HepG2 (cell line): ENCODE results near the gene AGAP1. TPM values are rescaled to one million over a fixed set of nuclear protein-coding genes. Genes with fewer than 3 reads are reported as not detected.

ENCODE experiments used
- ATAC-seq: fragments of 200-7000 bp; cut with Tn5 transposase; 3 replicates; pipeline ENCODE4 v1.9.1; 2020; ENCODE audit warnings: mild to moderate bottlenecking, moderate library complexity
- BruUV-seq: library from RNA; stranded (reverse); fragments of 400-500 nt; replicated peaks from 2 replicates; lab custom pipeline; 2021; lab: Mats Ljungman, UMichigan
- CTCF ChIA-PET: fragments of 300-600 bp; formaldehyde crosslinking; extraction: SDS; loops from one replicate; lab custom pipeline; 2021; ENCODE audit warnings: low total read pairs, inconsistent platforms, low intra/inter-chr PET ratio; lab: Yijun Ruan, JAX
- POLR2A ChIA-PET: fragments of 350-600 bp; sonication (Branson Sonifier 250); formaldehyde crosslinking; loops from one replicate; lab custom pipeline; 2020; ENCODE audit warnings: antibody characterized with exemption, inconsistent platforms; lab: Yijun Ruan, JAX
- DNase-seq: peaks from one replicate; pipeline ENCODE4 v3.0.0-alpha.2; 2015; ENCODE audit warnings: low spot score
- FAIRE-seq: peaks from 3 replicates; lab custom pipeline; 2011; peaks lifted over from hg19 to GRCh38; lab: Jason Lieb, UNC
- H2AFZ ChIP-seq: one replicate; pipeline ENCODE4 v1.6.1; 2011; ENCODE audit warnings: low read length, inconsistent platforms
- H3K27ac ChIP-seq: fragments of 300-600 bp; 3 replicates; pipeline ENCODE4 v1.8.0; 2011; ENCODE audit warnings: mixed run types, mild to moderate bottlenecking, mixed read lengths, low read length, inconsistent platforms; ENCODE audit not compliant: insufficient read depth; ENCODE audit errors: extremely low read length
- H3K27me3 ChIP-seq, 2 experiments: fragments of 200-600 bp in 1 of 2; 2 replicates in 1 of 2; 3 replicates in 1 of 2; pipeline versions ENCODE4 v1.6.0 to v1.8.0; 2011; ENCODE audit warnings: low read length in 2 of 2, mild to moderate bottlenecking in 2 of 2, moderate library complexity in 2 of 2, inconsistent platforms in 1 of 2; ENCODE audit not compliant: insufficient read depth in 2 of 2, control insufficient read depth in 1 of 2
- H3K36me3 ChIP-seq, 2 experiments: fragments of 200-600 bp in 1 of 2; replicated peaks in 1 of 2; 2 replicates in 1 of 2; 3 replicates in 1 of 2; pipeline versions ENCODE4 v1.5.1 to v1.8.0; 2011; ENCODE audit warnings: low read length in 2 of 2, inconsistent platforms in 1 of 2; ENCODE audit not compliant: insufficient read depth in 2 of 2, control insufficient read depth in 1 of 2
- H3K4me1 ChIP-seq: 2 replicates; pipeline ENCODE4 v1.5.1; 2012; ENCODE audit warnings: low read length, inconsistent platforms; ENCODE audit not compliant: insufficient read depth
- H3K4me2 ChIP-seq: 2 replicates; pipeline ENCODE4 v1.6.0; 2011; ENCODE audit warnings: low read depth, low read length, inconsistent platforms
- H3K4me3 ChIP-seq, 3 experiments: fragments of 200-600 bp in 1 of 3; sonication (generic), shearing (Covaris generic) in 1 of 3; replicated peaks in 1 of 3; 2 replicates each; pipeline ENCODE4 v1.5.1; 2011 to 2016; ENCODE audit warnings: low read length in 3 of 3, inconsistent platforms in 2 of 3, low read depth in 2 of 3, mild to moderate bottlenecking in 2 of 3, control low read depth in 1 of 3, mixed read lengths in 1 of 3; ENCODE audit not compliant: insufficient read depth in 1 of 3
- H3K79me2 ChIP-seq: one replicate; pipeline ENCODE4 v1.6.1; 2011; ENCODE audit warnings: low read length, inconsistent platforms; ENCODE audit not compliant: insufficient read depth
- H3K9ac ChIP-seq: 2 replicates; pipeline ENCODE4 v1.6.0; 2011; ENCODE audit warnings: mild to moderate bottlenecking, low read depth, low read length, inconsistent platforms; ENCODE audit not compliant: insufficient read depth
- H3K9me3 ChIP-seq: 2 replicates; pipeline ENCODE4 v1.5.1; 2012; ENCODE audit warnings: mild to moderate bottlenecking, low read length
- H4K20me1 ChIP-seq: 2 replicates; pipeline ENCODE4 v1.6.0; 2011; ENCODE audit warnings: inconsistent platforms, mild to moderate bottlenecking, low read length, moderate library complexity; ENCODE audit not compliant: insufficient read depth
- CEBPB ChIP-seq: IDR thresholded peaks from 2 replicates; pipeline ENCODE4 v1.6.1; 2011; ENCODE audit warnings: low read depth, low read length, improper control_type of control experiment, borderline replicate concordance
- FOXK1 ChIP-seq: sonication (generic); formaldehyde crosslinking; IDR thresholded peaks from 2 replicates; pipeline ENCODE4 v1.4.0; 2020; ENCODE audit warnings: low read depth, missing genetic modification reagents, borderline replicate concordance
- GLMP ChIP-seq: sonication (generic); formaldehyde crosslinking; IDR thresholded peaks from 2 replicates; pipeline ENCODE4 v1.9.0; 2021; ENCODE audit warnings: missing genetic modification reagents, mild to moderate bottlenecking, borderline replicate concordance
- IRX3 ChIP-seq: sonication (generic); formaldehyde crosslinking; IDR thresholded peaks from 2 replicates; pipeline ENCODE4 v1.8.1; 2023; ENCODE audit warnings: mild to moderate bottlenecking, low read depth, missing genetic modification reagents, borderline replicate concordance
- KLF15 ChIP-seq: sonication (generic); formaldehyde crosslinking; IDR thresholded peaks from 2 replicates; pipeline ENCODE4 v1.8.1; 2023; ENCODE audit warnings: borderline replicate concordance, mild to moderate bottlenecking, inconsistent platforms, missing genetic modification reagents, mixed read lengths
- MAFF ChIP-seq: IDR thresholded peaks from 2 replicates; pipeline ENCODE4 v1.6.1; 2011; ENCODE audit warnings: low read depth, low read length, improper control_type of control experiment
- MXD4 ChIP-seq: IDR thresholded peaks from 2 replicates; pipeline ENCODE4 v1.6.1; 2016; ENCODE audit warnings: mild to moderate bottlenecking, missing biosample characterization, missing genetic modification reagents
- NKX3-1 ChIP-seq: sonication (generic); formaldehyde crosslinking; IDR thresholded peaks from 2 replicates; pipeline ENCODE4 v1.5.0; 2020; ENCODE audit warnings: missing genetic modification reagents
- PHB2 ChIP-seq: fragments of 450-650 bp; IDR thresholded peaks from 2 replicates; pipeline ENCODE4 v1.6.1; 2018; ENCODE audit not compliant: partially characterized antibody
- POGZ ChIP-seq: sonication (generic); formaldehyde crosslinking; IDR thresholded peaks from 2 replicates; pipeline ENCODE4 v1.4.0; 2020; ENCODE audit warnings: mild to moderate bottlenecking, missing genetic modification reagents
- SALL1 ChIP-seq: sonication (generic); formaldehyde crosslinking; IDR thresholded peaks from 2 replicates; pipeline ENCODE4 v1.8.0; 2022; ENCODE audit warnings: mild to moderate bottlenecking, missing genetic modification reagents
- ZBTB2 ChIP-seq: sonication (generic); formaldehyde crosslinking; IDR thresholded peaks from 2 replicates; pipeline ENCODE4 v1.8.0; 2022; ENCODE audit warnings: low read depth, missing genetic modification reagents
- ZBTB39 ChIP-seq: sonication (generic); formaldehyde crosslinking; IDR thresholded peaks from 2 replicates; pipeline ENCODE4 v1.5.0; 2020; ENCODE audit warnings: missing genetic modification reagents
- ZNF3 ChIP-seq: IDR thresholded peaks from 2 replicates; pipeline ENCODE4 v1.7.0; 2017; ENCODE audit warnings: inconsistent platforms
- ZNF558 ChIP-seq: sonication (generic); formaldehyde crosslinking; IDR thresholded peaks from 2 replicates; pipeline ENCODE4 v1.9.0; 2022; ENCODE audit warnings: mild to moderate bottlenecking, missing genetic modification reagents, borderline replicate concordance
- ZNF713 ChIP-seq: sonication (generic); formaldehyde crosslinking; IDR thresholded peaks from 2 replicates; pipeline ENCODE4 v1.4.0; 2020; ENCODE audit warnings: mild to moderate bottlenecking, missing genetic modification reagents
- WGBS: methylation state at CpG from one replicate; pipeline ENCODE4 v1.1.6; 2017; ENCODE audit warnings: low lambda C conversion rate; 5-methylcytosine and 5-hydroxymethylcytosine counted together
- in situ Hi-C: cut with HindIII; loops from 2 replicates; pipeline ENCODE4 v1.10.0; 2017; ENCODE audit warnings: low pct_unique_long_range_greater_than_20kb; ENCODE audit not compliant: extremely low pct_ligation_motif_present
- intact Hi-C: fragments of 100-400 bp; cut with micrococcal nuclease; formaldehyde crosslinking; loops from one replicate; pipeline ENCODE4 v1.10.0; 2022; ENCODE audit not compliant: unreplicated experiment
- polyA plus RNA-seq, 8 experiments: library from polyadenylated mRNA; depleted of rRNA in 3 of 8; stranded (reverse) in 7 of 8; unstranded in 1 of 8; fragments of >200 nt; fragmentation: Illumina TruSeq in 4 of 8; extraction: Trizol in 4 of 8; gene quantifications; 2 replicates each; pipeline versions ENCODE4 v1.2.1 to v1.2.3, GENCODE V29; 2011 to 2016; ENCODE audit warnings: low read depth in 4 of 8, missing spikeins in 1 of 8, mixed read lengths in 1 of 8; ENCODE audit not compliant: insufficient read depth in 1 of 8
- total RNA-seq, 5 experiments: library from RNA; depleted of rRNA; stranded (reverse); fragments of >200 nt; fragmentation: Illumina TruSeq; extraction: Trizol; gene quantifications; 2 replicates each; pipeline ENCODE4 v1.2.3, GENCODE V29; 2016; ENCODE audit warnings: low read depth in 1 of 5

AGAP1 gene
- total and polyA plus RNA-seq, 2 of the 13 experiments (the other 11 are each of a cell fraction or from before 2014, with no cell fraction given) = 21.2 to 32.7 TPM

GRCh38 chr2:235611756-235612155, 117.9 kb downstream of the AGAP1 start:
- ATAC-seq = no peak

More at GRCh38 chr2:235611756-235612155, 117.9 kb downstream of the AGAP1 start:
- Histone ChIP-seq H3K4me2 (no peak overlapping the region), H3K9me3 (no peaks in the 10 kb centered on the region), H2AFZ (no peak overlapping the region), H4K20me1 (peaks cover 34% of the 10 kb centered on the region), H3K79me2 (peaks cover 46% of the 10 kb centered on the region), H3K27ac (no peak overlapping the region), H3K9ac (no peak overlapping the region), H3K36me3 (no peaks in the 10 kb centered on the region), H3K4me1 (peaks cover 29% of the 10 kb centered on the region), H3K4me3 (no peak overlapping the region), H3K27me3 (no peaks in the 10 kb centered on the region)
- TF ChIP-seq FOXK1 = no peak
- TF ChIP-seq MAFF = no peak
- TF ChIP-seq ZNF558 = no peak
- TF ChIP-seq KLF15 = no peak
- no peak for TF ChIP-seq MXD4
- TF ChIP-seq ZBTB2 (CRISPR knock-in tag) = no peak
- no peak for TF ChIP-seq IRX3 (CRISPR knock-in tag)
- TF ChIP-seq GLMP (CRISPR knock-in tag) = no peak
- no peak for TF ChIP-seq POGZ (CRISPR knock-in tag)
- TF ChIP-seq CEBPB = no peak
- TF ChIP-seq SALL1 (CRISPR knock-in tag) = no peak
- no peak for TF ChIP-seq NKX3-1 (CRISPR knock-in tag)
- TF ChIP-seq PHB2 = no peak
- no peak for TF ChIP-seq ZNF713 (CRISPR knock-in tag)
- no peak for TF ChIP-seq ZBTB39 (CRISPR knock-in tag)
- TF ChIP-seq ZNF3 (CRISPR knock-in tag) = no peak
- CTCF ChIA-PET = no interaction called here
- FAIRE-seq (no peak), DNase-seq (no peak)
- in situ Hi-C loops = no loop called here
- intact Hi-C loops = loop anchor here (5.0 kb wide), 1 partner anchor 36 kb away; no protein-coding TSS in a partner anchor
- WGBS = 95% methylated on average over 7 of the region's 7 CpGs
- POLR2A ChIA-PET = no interaction called here
- BruUV-seq = no TSS peak
